Right renal pelvis (tissue), 4 donors: ENCODE data around the gene TLR10. TPM values are rescaled to one million over a fixed set of nuclear protein-coding genes. Genes with fewer than 3 reads are reported as not detected.
"Not testable (repeated sequence)": the region's sequence is repeated elsewhere in the genome, so short reads cannot be mapped to it uniquely, and the experiment has no call there.

Source experiments
- DNase-seq, 4 donors: peaks; one replicate each; pipeline ENCODE4 v3.0.0-alpha.2; 2013; ENCODE audit warnings: low read depth in 4 of 4, low spot score in 3 of 4, missing footprints in 1 of 4
- polyA plus RNA-seq, 4 donors: library from polyadenylated mRNA; unstranded; fragments of 120-200 nt; gene quantifications; one replicate each; pipeline ENCODE4 v1.2.1, GENCODE V29; 2013; ENCODE audit not compliant: insufficient read length in 4 of 4

TLR10 gene
- 1 to 10 TPM in 1 of 4 donors, under 1 TPM in 3; 0.26 to 1.2 (median 0.89) TPM for polyA plus RNA-seq

- peak in 3 of 4 donors; percentile 22 to 48 (median 38) for DNase-seq
Observed at GRCh38 chr4:38782452-38783108, at the start of gene TLR10. TSS of gene TLR10 (minus strand) at chr4:38782990. CDS start at chr4:38775590, 7,400 bp downstream.

- DNase-seq: no peak
Observed at GRCh38 chr4:38832206-38832605, 49.4 kb upstream of the TLR10 start.

- DNase-seq: no peak
Observed at GRCh38 chr4:38831653-38832052, 48.9 kb upstream of the TLR10 start.

- DNase-seq: no peak
Observed at GRCh38 chr4:38829237-38829636, 46.4 kb upstream of the TLR10 start.

- no peak for DNase-seq
Observed at GRCh38 chr4:38823766-38824165, 41.0 kb upstream of the TLR10 start.

- no peak for DNase-seq
Observed at GRCh38 chr4:38822748-38823303, 40.0 kb upstream of the TLR10 start.

GRCh38 chr4:38821739-38822138, 38.9 kb upstream of the TLR10 start:
- no peak for DNase-seq

GRCh38 chr4:38820329-38821061, 37.7 kb upstream of the TLR10 start:
- no peak for DNase-seq

- DNase-seq: no peak
Observed at GRCh38 chr4:38819569-38819968, 36.8 kb upstream of the TLR10 start.

GRCh38 chr4:38818441-38818976, 35.7 kb upstream of the TLR10 start:
- DNase-seq: no peak

- DNase-seq: no peak
Observed at GRCh38 chr4:38815885-38816782, 33.3 kb upstream of the TLR10 start.

GRCh38 chr4:38814386-38814785, 31.6 kb upstream of the TLR10 start:
- DNase-seq: no peak

- DNase-seq: no peak
Observed at GRCh38 chr4:38811297-38811696, 28.5 kb upstream of the TLR10 start.

GRCh38 chr4:38807462-38807861, 24.7 kb upstream of the TLR10 start:
- not testable (repeated sequence) for DNase-seq

- DNase-seq: not testable (repeated sequence)
Observed at GRCh38 chr4:38806251-38806650, 23.5 kb upstream of the TLR10 start.

GRCh38 chr4:38805530-38806145, 22.8 kb upstream of the TLR10 start:
- no peak for DNase-seq

GRCh38 chr4:38804654-38805295, 22.0 kb upstream of the TLR10 start, which contains the start of gene TLR1:
TSS of gene TLR1 (minus strand) at chr4:38804791. CDS start at chr4:38798831, 5,960 bp downstream.
- DNase-seq: peak in 3 of 4 donors; percentile 31 to 41 (median 32)

- DNase-seq: no peak
Observed at GRCh38 chr4:38803833-38804653, 21.3 kb upstream of the TLR10 start.
